Gastroesophageal sphincter (tissue), 3 donors: ENCODE measurements around the gene TECTA.

ENCODE experiments used
- CTCF ChIP-seq, 4 experiments: fragments of 200-600 bp in 2 of 4; fragments of 450-650 bp in 2 of 4; sonication (generic) in 1 of 4; IDR thresholded peaks; one replicate each; pipeline ENCODE4 v1.5.1; 2017 to 2019; ENCODE audit warnings: antibody characterized with exemption in 4 of 4, mild to moderate bottlenecking in 2 of 4, moderate library complexity in 2 of 4
- EP300 ChIP-seq: sonication (generic); formaldehyde crosslinking; IDR thresholded peaks from one replicate; pipeline ENCODE4 v1.6.1; 2017; ENCODE audit warnings: antibody characterized with exemption, mild to moderate bottlenecking

DNA sequence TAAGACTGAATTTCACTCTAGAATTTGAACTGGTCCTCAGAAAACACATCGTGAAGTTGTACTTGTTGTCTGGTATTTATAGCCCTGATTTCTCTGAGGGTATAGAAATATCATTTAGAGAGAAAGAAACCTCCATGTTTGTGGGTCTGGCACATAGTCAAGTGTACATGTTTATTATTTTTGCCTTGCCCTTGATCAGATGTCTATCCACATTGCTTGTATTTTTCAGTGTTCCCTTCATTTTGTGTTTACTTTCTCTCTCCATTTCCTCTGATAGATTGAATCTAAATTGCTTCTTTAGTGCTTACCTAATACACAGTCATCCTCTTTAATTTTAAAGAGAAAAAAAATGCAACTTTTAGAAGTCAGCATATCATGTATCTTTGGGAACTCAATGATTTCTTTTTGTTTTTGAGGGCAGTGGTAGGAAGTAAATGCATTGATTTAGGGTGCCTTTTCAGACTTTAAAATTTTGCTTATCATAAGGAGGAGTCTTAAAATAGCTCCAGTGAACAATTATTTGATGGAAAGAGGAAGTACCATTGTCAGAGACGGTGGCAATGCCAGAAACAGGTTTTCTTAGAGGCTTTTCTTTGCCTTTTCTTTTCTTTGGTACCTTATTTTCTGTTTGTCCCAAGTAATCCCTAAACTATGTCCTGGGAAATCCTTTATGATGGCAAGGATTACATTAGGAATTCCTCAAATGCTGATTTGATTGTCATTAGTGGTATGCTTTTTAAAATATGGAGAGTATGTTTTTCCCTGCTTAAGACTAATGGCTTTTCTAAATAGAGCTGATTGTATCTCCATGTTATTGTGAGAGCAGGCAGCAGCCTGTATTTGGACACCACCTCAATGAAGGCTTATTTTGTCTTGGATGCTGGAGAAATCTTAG, 29.8 kb upstream of the TECTA start:
- TF ChIP-seq CTCF (IDR thresholded peaks at IDR 0.05) = no peak
- TF ChIP-seq EP300 = no peak
